Measurements from ENCODE around the gene DSE. TPM values are rescaled to one million over a fixed set of nuclear protein-coding genes. Genes with fewer than 3 reads are reported as not detected.
A peak's percentile ranks its signal among the peaks of the same experiment; 100 is the strongest.
"Not testable (repeated sequence)": the region's sequence is repeated elsewhere in the genome, so short reads cannot be mapped to it uniquely, and the experiment has no call there.

The DSE gene
- total RNA-seq, result 89.2 and 106 TPM in 2 replicates
- polyA plus RNA-seq, result 29.0 and 71.0 TPM in 2 replicates
- 23.2 and 54.1 TPM in 2 replicates for polyA plus RNA-seq (2012)
- 48.9 and 75.0 TPM in 2 replicates for polyA minus RNA-seq (ENCODE audit: low replicate concordance)

- peak within 1 kb of the TSS; percentile 89 for H3K9ac ChIP-seq (ENCODE audit: insufficient read depth, low read length)
- no peaks in the 10 kb centered on the region for H4K20me1 ChIP-seq (ENCODE audit: control insufficient read depth, extremely low read depth, insufficient read depth, low read length)
- DNase-seq (ENCODE audit: low read depth in 2 of 2), result peak; percentile 82 to 88
- peak within 1 kb of the TSS; percentile 79 to 92 (median 80) for H3K4me3 ChIP-seq (replicated peaks in 1 of 4; ENCODE audit: control extremely low read depth in 1 of 4, insufficient read depth in 1 of 4, low read depth in 3 of 4, low read length in 4 of 4)
- peak within 1 kb of the TSS; percentile 67 for H3K4me2 ChIP-seq (ENCODE audit: extremely low read depth, insufficient read depth, low read length)
- H3K27ac ChIP-seq (ENCODE audit: insufficient read depth, low read length), result peak within 1 kb of the TSS; percentile 92
- H2AFZ ChIP-seq (ENCODE audit: low read length), result peak within 1 kb of the TSS; percentile 74
- no peaks in the 10 kb centered on the region for H3K4me1 ChIP-seq (ENCODE audit: control insufficient read depth, extremely low read depth, insufficient read depth, low read length)
- TF ChIP-seq EZH2 (IDR thresholded peaks at IDR 0.05; ENCODE audit: low read length, missing control alignments) (no peak), CTCF (conservative IDR thresholded peaks at IDR 0.05 in 1 of 2, IDR thresholded peaks at IDR 0.05 in 1 of 2; ENCODE audit: low read depth in 1 of 2, low read length in 2 of 2) (no peak)
- H3K79me2 ChIP-seq (ENCODE audit: control insufficient read depth, insufficient read depth, low read length), result peaks cover 23% of the 10 kb centered on the region
- H3K36me3 ChIP-seq (ENCODE audit: control insufficient read depth, insufficient read depth, low read length), result no peaks in the 10 kb centered on the region
- H3K27me3 ChIP-seq (ENCODE audit: control insufficient read depth, insufficient read depth, low read length), result no peaks in the 10 kb centered on the region
- no peaks in the 10 kb centered on the region for H3K9me3 ChIP-seq (ENCODE audit: control insufficient read depth, insufficient read depth, low read depth, low read length)
Measured at GRCh38 chr6:116370760-116371119, at the start of gene DSE. TSS of gene DSE (plus strand) at chr6:116370947. CDS start at chr6:116399251, 28,304 bp downstream.

GRCh38 chr6:116321933-116322332, 48.8 kb upstream of the DSE start:
- H3K4me3 ChIP-seq (replicated peaks in 1 of 4; ENCODE audit: control extremely low read depth in 1 of 4, insufficient read depth in 1 of 4, low read depth in 3 of 4, low read length in 4 of 4); DNase-seq (ENCODE audit: low read depth in 2 of 2); H3K79me2 ChIP-seq (ENCODE audit: control insufficient read depth, insufficient read depth, low read length); H3K9me3 ChIP-seq (ENCODE audit: control insufficient read depth, insufficient read depth, low read depth, low read length); H2AFZ ChIP-seq (ENCODE audit: low read length); H3K27ac ChIP-seq (ENCODE audit: insufficient read depth, low read length); H4K20me1 ChIP-seq (ENCODE audit: control insufficient read depth, extremely low read depth, insufficient read depth, low read length); H3K36me3 ChIP-seq (ENCODE audit: control insufficient read depth, insufficient read depth, low read length); H3K9ac ChIP-seq (ENCODE audit: insufficient read depth, low read length); H3K27me3 ChIP-seq (ENCODE audit: control insufficient read depth, insufficient read depth, low read length); H3K4me1 ChIP-seq (ENCODE audit: control insufficient read depth, extremely low read depth, insufficient read depth, low read length); H3K4me2 ChIP-seq (ENCODE audit: extremely low read depth, insufficient read depth, low read length): not testable (repeated sequence)

GRCh38 chr6:116323863-116324262, 46.9 kb upstream of the DSE start:
- no peak overlapping the region for H3K4me3 ChIP-seq (replicated peaks in 1 of 4; ENCODE audit: control extremely low read depth in 1 of 4, insufficient read depth in 1 of 4, low read depth in 3 of 4, low read length in 4 of 4)

GRCh38 chr6:116325634-116326132, 45.1 kb upstream of the DSE start:
- H2AFZ ChIP-seq (ENCODE audit: low read length); H3K9ac ChIP-seq (ENCODE audit: insufficient read depth, low read length); H3K36me3 ChIP-seq (ENCODE audit: control insufficient read depth, insufficient read depth, low read length); H3K4me3 ChIP-seq (replicated peaks in 1 of 4; ENCODE audit: control extremely low read depth in 1 of 4, insufficient read depth in 1 of 4, low read depth in 3 of 4, low read length in 4 of 4); H3K4me2 ChIP-seq (ENCODE audit: extremely low read depth, insufficient read depth, low read length); H3K4me1 ChIP-seq (ENCODE audit: control insufficient read depth, extremely low read depth, insufficient read depth, low read length); H3K27ac ChIP-seq (ENCODE audit: insufficient read depth, low read length); H3K79me2 ChIP-seq (ENCODE audit: control insufficient read depth, insufficient read depth, low read length); H3K27me3 ChIP-seq (ENCODE audit: control insufficient read depth, insufficient read depth, low read length); H4K20me1 ChIP-seq (ENCODE audit: control insufficient read depth, extremely low read depth, insufficient read depth, low read length); H3K9me3 ChIP-seq (ENCODE audit: control insufficient read depth, insufficient read depth, low read depth, low read length); DNase-seq (ENCODE audit: low read depth in 2 of 2): not testable (repeated sequence)

More at GRCh38 chr6:116323863-116324262, 46.9 kb upstream of the DSE start:
- no peak for DNase-seq (ENCODE audit: low read depth in 2 of 2)
- H2AFZ ChIP-seq (ENCODE audit: low read length), result no peak overlapping the region
- no peak for TF ChIP-seq CTCF (conservative IDR thresholded peaks at IDR 0.05 in 1 of 2, IDR thresholded peaks at IDR 0.05 in 1 of 2; ENCODE audit: low read depth in 1 of 2, low read length in 2 of 2)
- TF ChIP-seq EZH2 (IDR thresholded peaks at IDR 0.05; ENCODE audit: low read length, missing control alignments), result no peak
- H3K27ac ChIP-seq (ENCODE audit: insufficient read depth, low read length), result no peak overlapping the region
- no peak overlapping the region for H3K9ac ChIP-seq (ENCODE audit: insufficient read depth, low read length)
- no peaks in the 10 kb centered on the region for H3K27me3 ChIP-seq (ENCODE audit: control insufficient read depth, insufficient read depth, low read length)
- H3K4me2 ChIP-seq (ENCODE audit: extremely low read depth, insufficient read depth, low read length), result no peak overlapping the region
- H3K9me3 ChIP-seq (ENCODE audit: control insufficient read depth, insufficient read depth, low read depth, low read length), result no peaks in the 10 kb centered on the region
- no peaks in the 10 kb centered on the region for H4K20me1 ChIP-seq (ENCODE audit: control insufficient read depth, extremely low read depth, insufficient read depth, low read length)
- H3K36me3 ChIP-seq (ENCODE audit: control insufficient read depth, insufficient read depth, low read length), result no peaks in the 10 kb centered on the region
- H3K4me1 ChIP-seq (ENCODE audit: control insufficient read depth, extremely low read depth, insufficient read depth, low read length), result peaks cover 3% of the 10 kb centered on the region
- no peaks in the 10 kb centered on the region for H3K79me2 ChIP-seq (ENCODE audit: control insufficient read depth, insufficient read depth, low read length)
